Upper lobe of left lung (tissue), 4 donors: ENCODE results near the gene AKNA.

ENCODE experiments used
- CTCF ChIP-seq, 6 experiments: fragments of 450-650 bp in 4 of 6; fragments of 200-600 bp in 2 of 6; sonication (generic) in 2 of 6; IDR thresholded peaks; one replicate each; pipeline ENCODE4 v1.5.1; 2016 to 2019; ENCODE audit warnings: antibody characterized with exemption in 6 of 6
- POLR2A ChIP-seq, 4 donors: fragments of 450-650 bp; IDR thresholded peaks; one replicate each; pipeline ENCODE4 v1.5.1; 2016 to 2017; ENCODE audit warnings: antibody characterized with exemption in 4 of 4, mild to moderate bottlenecking in 2 of 4
- POLR2AphosphoS5 ChIP-seq, 2 donors: sonication (generic); formaldehyde crosslinking; IDR thresholded peaks; one replicate each; pipeline ENCODE4 v1.5.1; 2017; ENCODE audit warnings: antibody characterized with exemption in 2 of 2

- no peak for TF ChIP-seq CTCF (IDR thresholded peaks at IDR 0.05)
- no peak for TF ChIP-seq POLR2A (IDR thresholded peaks at IDR 0.05)
- TF ChIP-seq POLR2AphosphoS5 (IDR thresholded peaks at IDR 0.05), result no peak
These were observed 26.2 kb downstream of the AKNA start for GRCh38 chr9:114361542-114361941.
